Measurements from ENCODE around the gene MDM2. TPM values are rescaled to one million over a fixed set of nuclear protein-coding genes. Genes with fewer than 3 reads are reported as not detected.

MDM2 gene
- total and polyA plus RNA-seq, 2 donors (not counting 3 experiments of a cell fraction or from before 2014, with no cell fraction given): 16.7 to 270 TPM

GRCh38 chr12:68790952-68791234 lies 17.1 kb upstream of the MDM2 start:
- intact Hi-C loops (cut with micrococcal nuclease) (no loop called here), dilution Hi-C loops (cut with MboI; ENCODE audit: extremely low pct_ligation_motif_present, low sequenced_read_pairs) (no loop called here)
- no peaks in the 10 kb centered on the region for H3K79me2 ChIP-seq (ENCODE audit: control insufficient read depth, insufficient read depth, low read length)
- H3K9me1 ChIP-seq (replicated peaks; ENCODE audit: control insufficient read depth, extremely low read depth, insufficient read depth, low read length): no peaks in the 10 kb centered on the region
- H3K27ac ChIP-seq (ENCODE audit: insufficient read depth, low read depth, low read length): no peak overlapping the region
- DNase-seq (ENCODE audit: low read depth, low spot score) (no peak), FAIRE-seq (no peak)
- no peak overlapping the region for H3K4me2 ChIP-seq (ENCODE audit: insufficient read depth, low read length)
- H3K4me1 ChIP-seq (ENCODE audit: control insufficient read depth, extremely low read depth, insufficient read depth, low read length): peaks cover 18% of the 10 kb centered on the region
- no TSS peak for BruUV-seq (replicated peaks)
- TF ChIP-seq, protein P1, sequence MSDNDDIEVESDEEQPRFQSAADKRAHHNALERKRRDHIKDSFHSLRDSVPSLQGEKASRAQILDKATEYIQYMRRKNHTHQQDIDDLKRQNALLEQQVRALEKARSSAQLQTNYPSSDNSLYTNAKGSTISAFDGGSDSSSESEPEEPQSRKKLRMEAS (IDR thresholded peaks at IDR 0.05; ENCODE audit: insufficient read depth, insufficient read length): no peak
- TF ChIP-seq POLR2A (IDR thresholded peaks at IDR 0.05; ENCODE audit: low read depth, low read length) (no peak), POLR2AphosphoS5 (IDR thresholded peaks at IDR 0.05; ENCODE audit: insufficient read depth, low read depth, low read length) (no peak), JUN (IDR thresholded peaks at IDR 0.05; ENCODE audit: borderline replicate concordance, insufficient read depth, insufficient read length, low read depth) (no peak), EZH2 (IDR thresholded peaks at IDR 0.05; ENCODE audit: borderline replicate concordance, low read depth, low read length, severe bottlenecking) (no peak), FOS (IDR thresholded peaks at IDR 0.05; ENCODE audit: borderline replicate concordance, insufficient read depth, low read length) (no peak), MYC (IDR thresholded peaks at IDR 0.05; ENCODE audit: low read depth, low read length) (no peak), GATA2 (IDR thresholded peaks at IDR 0.05; ENCODE audit: insufficient read depth, insufficient read length, low read depth, low read length) (no peak), CTCF (IDR thresholded peaks at IDR 0.05; ENCODE audit: extremely low read depth in 1 of 2, insufficient read depth in 1 of 2, low read depth in 1 of 2, low read length in 2 of 2) (no peak)
- no peaks in the 10 kb centered on the region for H3K36me3 ChIP-seq (ENCODE audit: control insufficient read depth in 2 of 2, extremely low read depth in 1 of 2, insufficient read depth in 2 of 2, low read length in 2 of 2)
- H3K9ac ChIP-seq (replicated peaks; ENCODE audit: extremely low read depth, insufficient read depth, low read length): no peak overlapping the region
- no peaks in the 10 kb centered on the region for H3K9me3 ChIP-seq (replicated peaks; ENCODE audit: control insufficient read depth, insufficient read depth, low read length)
- H4K20me1 ChIP-seq (replicated peaks; ENCODE audit: control insufficient read depth, extremely low read depth, insufficient read depth, low read length): no peaks in the 10 kb centered on the region
- H3K4me3 ChIP-seq (replicated peaks in 1 of 3; ENCODE audit: insufficient read depth in 1 of 3, low read depth in 1 of 3, low read length in 3 of 3): no peak overlapping the region
- POLR2A ChIA-PET: no interaction called here
- H2AFZ ChIP-seq (ENCODE audit: low read depth, low read length): no peak overlapping the region
- CTCF ChIA-PET: no interaction called here
- H3K27me3 ChIP-seq (ENCODE audit: control insufficient read depth in 2 of 2, insufficient read depth in 2 of 2, low read length in 2 of 2): no peaks in the 10 kb centered on the region
